D341Med (cell line): Measurements from ENCODE around the gene AXIN1.
"Not testable (repeated sequence)": the region's sequence is repeated elsewhere in the genome, so short reads cannot be mapped to it uniquely, and the experiment has no call there.

Source experiments
- DNase-seq: peaks from one replicate; pipeline ENCODE4 v3.0.0; 2012; ENCODE audit warnings: low spot score

Gene AXIN1

GRCh38 chr16:354291-354881 is 1.9 kb upstream of the AXIN1 start:
- DNase-seq = no peak

GRCh38 chr16:353404-354290 is 1.1 kb upstream of the AXIN1 start:
- no peak for DNase-seq

GRCh38 chr16:351804-352520 is 561 bp downstream of the AXIN1 start:
- DNase-seq = no peak

- no peak for DNase-seq
Observed at GRCh38 chr16:350203-350602, 2.3 kb downstream of the AXIN1 start.

GRCh38 chr16:349211-349610 is 3.3 kb downstream of the AXIN1 start:
- no peak for DNase-seq

- not testable (repeated sequence) for DNase-seq
Observed at GRCh38 chr16:348495-348894, 4.0 kb downstream of the AXIN1 start.

- DNase-seq = no peak
Observed at GRCh38 chr16:347203-347602, 5.3 kb downstream of the AXIN1 start.

GRCh38 chr16:346587-346986 is 5.9 kb downstream of the AXIN1 start:
- DNase-seq = no peak

- no peak for DNase-seq
Observed at GRCh38 chr16:345772-346171, 6.8 kb downstream of the AXIN1 start.

- no peak for DNase-seq
Observed at GRCh38 chr16:342455-343213, 9.9 kb downstream of the AXIN1 start.

GRCh38 chr16:341974-342336 is 10.6 kb downstream of the AXIN1 start:
- not testable (repeated sequence) for DNase-seq

- not testable (repeated sequence) for DNase-seq
Observed at GRCh38 chr16:341095-341973, 11.2 kb downstream of the AXIN1 start.

- no peak for DNase-seq
Observed at GRCh38 chr16:340370-341091, 12.0 kb downstream of the AXIN1 start.

GRCh38 chr16:339680-340079 is 12.8 kb downstream of the AXIN1 start:
- DNase-seq = no peak

GRCh38 chr16:337975-338575 is 14.4 kb downstream of the AXIN1 start:
- DNase-seq = no peak

GRCh38 chr16:337437-337836 is 15.1 kb downstream of the AXIN1 start:
- DNase-seq = no peak

- no peak for DNase-seq
Observed at GRCh38 chr16:336269-336668, 16.3 kb downstream of the AXIN1 start.

- DNase-seq = not testable (repeated sequence)
Observed at GRCh38 chr16:334861-335632, 17.5 kb downstream of the AXIN1 start.

GRCh38 chr16:334164-334832 is 18.2 kb downstream of the AXIN1 start:
- not testable (repeated sequence) for DNase-seq
